ENCODE data around the gene NLE1.

DNA sequence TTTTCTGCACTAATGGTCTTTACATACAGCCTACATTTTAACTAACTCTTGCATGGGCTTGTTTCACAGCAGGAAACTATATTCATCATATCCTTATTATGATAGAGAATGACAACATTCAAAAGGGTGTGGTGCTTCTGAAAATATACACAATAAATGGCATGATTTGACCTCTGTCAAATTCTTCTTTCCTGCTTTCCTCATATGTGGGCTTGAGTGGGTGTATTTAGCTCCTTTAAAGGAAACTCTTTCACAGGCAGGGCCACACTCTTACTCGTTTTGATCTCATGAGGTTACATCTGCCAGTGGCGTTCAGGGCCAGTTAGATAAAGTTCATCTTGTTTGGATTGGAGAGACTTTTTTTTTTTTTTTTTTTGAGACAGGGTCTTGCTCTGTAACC is 46.0 kb upstream of the NLE1 start:
- TF ChIP-seq, protein P1, sequence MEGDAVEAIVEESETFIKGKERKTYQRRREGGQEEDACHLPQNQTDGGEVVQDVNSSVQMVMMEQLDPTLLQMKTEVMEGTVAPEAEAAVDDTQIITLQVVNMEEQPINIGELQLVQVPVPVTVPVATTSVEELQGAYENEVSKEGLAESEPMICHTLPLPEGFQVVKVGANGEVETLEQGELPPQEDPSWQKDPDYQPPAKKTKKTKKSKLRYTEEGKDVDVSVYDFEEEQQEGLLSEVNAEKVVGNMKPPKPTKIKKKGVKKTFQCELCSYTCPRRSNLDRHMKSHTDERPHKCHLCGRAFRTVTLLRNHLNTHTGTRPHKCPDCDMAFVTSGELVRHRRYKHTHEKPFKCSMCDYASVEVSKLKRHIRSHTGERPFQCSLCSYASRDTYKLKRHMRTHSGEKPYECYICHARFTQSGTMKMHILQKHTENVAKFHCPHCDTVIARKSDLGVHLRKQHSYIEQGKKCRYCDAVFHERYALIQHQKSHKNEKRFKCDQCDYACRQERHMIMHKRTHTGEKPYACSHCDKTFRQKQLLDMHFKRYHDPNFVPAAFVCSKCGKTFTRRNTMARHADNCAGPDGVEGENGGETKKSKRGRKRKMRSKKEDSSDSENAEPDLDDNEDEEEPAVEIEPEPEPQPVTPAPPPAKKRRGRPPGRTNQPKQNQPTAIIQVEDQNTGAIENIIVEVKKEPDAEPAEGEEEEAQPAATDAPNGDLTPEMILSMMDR (IDR thresholded peaks at IDR 0.05): no peak
- no peak for TF ChIP-seq EZH2 (IDR thresholded peaks at IDR 0.05; ENCODE audit: borderline replicate concordance, insufficient read depth, low read depth, low read length, poor library complexity, severe bottlenecking)

All from B cell (primary cell).